Tibial nerve (tissue), 4 donors: ENCODE measurements around the gene VMAC. TPM values are rescaled to one million over a fixed set of nuclear protein-coding genes. Genes with fewer than 3 reads are reported as not detected.

Experiments used
- DNase-seq, 2 donors: peaks; one replicate each; pipeline ENCODE4 v3.0.0-alpha.2; 2019; ENCODE audit warnings: low spot score in 2 of 2
- H3K27ac ChIP-seq, 4 donors: fragments of 200-600 bp; sonication (generic) in 3 of 4; one replicate each; pipeline ENCODE4 v1.5.1; 2017 to 2019; ENCODE audit warnings: mild to moderate bottlenecking in 1 of 4
- H3K27me3 ChIP-seq, 2 donors: fragments of 200-600 bp; sonication (generic) in 1 of 2; one replicate each; pipeline versions ENCODE4 v1.5.1 to v1.6.0; 2017 to 2019
- H3K36me3 ChIP-seq, 3 donors: fragments of 200-600 bp; sonication (generic); one replicate each; pipeline ENCODE4 v1.5.1; 2018 to 2019
- H3K4me1 ChIP-seq, 4 donors: fragments of 200-600 bp; sonication (generic) in 3 of 4; one replicate each; pipeline ENCODE4 v1.5.1; 2017 to 2019
- H3K4me3 ChIP-seq, 4 donors: fragments of 200-600 bp; sonication (generic) in 3 of 4; one replicate each; pipeline ENCODE4 v1.5.1; 2017 to 2019; ENCODE audit warnings: mild to moderate bottlenecking in 1 of 4, moderate library complexity in 1 of 4
- H3K9me3 ChIP-seq, 4 donors: fragments of 200-600 bp; sonication (generic) in 3 of 4; one replicate each; pipeline ENCODE4 v1.5.1; 2017 to 2019
- EP300 ChIP-seq, 2 donors: sonication (generic); formaldehyde crosslinking; IDR thresholded peaks; one replicate each; pipeline ENCODE4 v1.6.1; 2017; ENCODE audit warnings: antibody characterized with exemption in 2 of 2, mild to moderate bottlenecking in 1 of 2
- POLR2A ChIP-seq, 2 donors: fragments of 450-650 bp; IDR thresholded peaks; one replicate each; pipeline ENCODE4 v1.6.1; 2017; ENCODE audit warnings: antibody characterized with exemption in 2 of 2, mild to moderate bottlenecking in 2 of 2, moderate library complexity in 2 of 2
- WGBS, 2 donors: methylation state at CpG; one replicate each; pipeline ENCODE4 v1.1.5; 2018; 5-methylcytosine and 5-hydroxymethylcytosine counted together
- total RNA-seq, 4 donors: library from RNA; depleted of rRNA; stranded (reverse); fragments of >200 nt; gene quantifications; one replicate each; pipeline ENCODE4 v1.1.0, GENCODE V29; 2016
- TF ChIP-seq, protein P1 (sequence below), 5 experiments: fragments of 200-600 bp in 3 of 5; fragments of 450-650 bp in 2 of 5; sonication (generic) in 3 of 5; IDR thresholded peaks; one replicate each; pipeline ENCODE4 v1.5.1; 2016 to 2019; ENCODE audit warnings: antibody characterized with exemption in 5 of 5, mild to moderate bottlenecking in 3 of 5, moderate library complexity in 2 of 5

VMAC gene
- total RNA-seq, 4 donors from 2014 or later = 8.3 to 16.7 (median 13.9) TPM

DNA sequence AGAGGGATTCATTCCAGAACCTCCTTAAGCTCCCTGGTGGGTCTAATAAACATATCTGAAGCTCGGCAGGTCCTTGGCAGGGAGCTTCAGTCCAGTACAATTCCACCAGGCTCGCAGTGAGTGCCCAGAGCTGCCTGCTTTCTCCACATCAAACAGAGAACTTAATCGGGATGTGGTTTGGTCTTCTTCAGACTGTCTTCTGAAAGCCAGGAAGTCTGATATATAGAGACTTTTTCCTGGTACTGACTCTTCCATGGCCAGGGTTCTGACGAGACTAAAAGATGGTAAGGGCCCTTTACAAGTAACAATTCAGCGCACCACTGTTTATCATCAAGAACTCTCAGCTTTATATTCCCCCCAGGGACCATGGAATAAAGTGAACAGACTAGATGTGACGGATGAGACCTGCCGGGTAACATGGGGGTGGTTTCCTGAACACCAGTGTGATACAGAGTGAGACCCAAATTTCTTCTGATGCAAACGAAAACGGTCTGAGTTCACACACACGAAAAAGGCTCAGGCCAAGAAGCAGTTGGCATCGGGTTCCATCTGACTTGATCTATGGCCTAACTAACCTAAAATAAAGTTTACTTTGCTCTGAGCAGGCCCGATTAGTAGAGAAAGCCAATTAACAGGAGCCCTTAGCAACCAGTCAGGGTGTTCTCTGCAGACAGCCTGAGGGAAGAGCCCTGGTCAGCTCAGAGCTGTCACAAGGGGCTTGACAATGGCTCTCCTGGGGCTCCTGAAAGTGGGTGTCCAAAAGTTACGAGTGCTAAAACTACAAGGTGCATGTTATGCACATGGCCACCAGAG lies 44.3 kb downstream of the VMAC start:
- no peaks in the 10 kb centered on the region for H3K9me3 ChIP-seq
- H3K27ac ChIP-seq = peak overlapping the region in 2 of 4 donors; percentile 85 to 92
- peaks cover 0 to 91% (median 68%) of the 10 kb centered on the region in 4 donors for H3K4me1 ChIP-seq
- H3K4me3 ChIP-seq = no peak overlapping the region
- TF ChIP-seq POLR2A (IDR thresholded peaks at IDR 0.05) (no peak), EP300 (IDR thresholded peaks at IDR 0.05) (no peak)
- no peaks in the 10 kb centered on the region for H3K36me3 ChIP-seq
- no peaks in the 10 kb centered on the region for H3K27me3 ChIP-seq
- 67 to 69% methylated on average over 13 of the region's 13 CpGs for WGBS, 2 donors
- DNase-seq = no peak

DNA sequence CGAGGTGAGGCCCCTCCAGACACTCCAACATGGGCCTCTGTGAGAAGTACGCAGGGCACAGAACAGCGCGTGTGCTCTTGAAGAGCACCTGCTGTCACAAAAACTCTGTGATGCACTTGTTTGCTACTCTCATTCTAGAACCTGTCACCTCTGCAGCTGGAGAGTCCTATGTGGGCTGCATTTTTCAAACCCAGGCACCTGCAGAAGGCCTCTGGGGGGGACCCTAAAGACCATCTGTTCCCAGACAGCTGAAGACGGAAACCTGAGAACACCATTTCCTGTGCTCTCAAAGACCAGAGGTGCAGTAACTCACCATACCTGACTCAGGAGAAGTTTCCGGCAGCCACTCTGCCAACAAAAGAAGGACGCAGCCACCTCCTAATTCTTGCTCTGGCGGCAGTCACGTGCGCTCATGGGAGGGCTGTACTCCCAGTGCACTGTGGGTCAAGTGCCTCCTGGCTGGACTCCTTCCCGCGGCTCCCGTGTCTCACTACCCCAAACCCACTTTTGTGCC lies 45.2 kb downstream of the VMAC start:
- H3K4me1 ChIP-seq = peaks cover 0 to 92% (median 74%) of the 10 kb centered on the region in 4 donors
- H3K27ac ChIP-seq = peak overlapping the region in 2 of 4 donors; percentile 85 to 92

DNA sequence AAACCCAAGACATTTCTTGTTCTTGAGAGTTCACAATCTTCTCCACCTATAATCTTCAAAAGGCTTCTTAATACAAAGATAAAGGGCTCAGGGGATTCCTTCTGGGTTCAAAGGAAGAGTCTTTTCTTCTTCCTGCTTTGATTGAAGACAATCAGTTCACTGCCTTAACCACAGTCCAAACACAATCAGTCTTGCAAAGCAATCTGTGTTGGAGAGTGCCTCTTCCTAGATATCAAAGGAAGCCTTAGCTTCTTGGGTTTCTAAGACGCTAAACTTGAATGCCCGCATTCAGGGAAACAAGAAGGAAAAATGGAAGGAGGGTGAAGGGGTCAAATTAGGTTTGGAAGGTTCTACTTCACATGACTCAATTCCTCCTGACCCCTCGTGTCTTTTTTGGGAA lies 46.1 kb downstream of the VMAC start:
- H3K4me1 ChIP-seq = peaks cover 0 to 98% (median 81%) of the 10 kb centered on the region in 4 donors

More for the DNA sequence above, 45.2 kb downstream of the VMAC start:
- H3K9me3 ChIP-seq = no peaks in the 10 kb centered on the region
- H3K27me3 ChIP-seq = no peaks in the 10 kb centered on the region
- H3K36me3 ChIP-seq = no peaks in the 10 kb centered on the region
- no peak overlapping the region for H3K4me3 ChIP-seq
- WGBS, 2 donors = 82 to 88% methylated on average over 13 of the region's 13 CpGs
- DNase-seq = no peak
- TF ChIP-seq EP300 (IDR thresholded peaks at IDR 0.05) = no peak
- TF ChIP-seq, protein P1, sequence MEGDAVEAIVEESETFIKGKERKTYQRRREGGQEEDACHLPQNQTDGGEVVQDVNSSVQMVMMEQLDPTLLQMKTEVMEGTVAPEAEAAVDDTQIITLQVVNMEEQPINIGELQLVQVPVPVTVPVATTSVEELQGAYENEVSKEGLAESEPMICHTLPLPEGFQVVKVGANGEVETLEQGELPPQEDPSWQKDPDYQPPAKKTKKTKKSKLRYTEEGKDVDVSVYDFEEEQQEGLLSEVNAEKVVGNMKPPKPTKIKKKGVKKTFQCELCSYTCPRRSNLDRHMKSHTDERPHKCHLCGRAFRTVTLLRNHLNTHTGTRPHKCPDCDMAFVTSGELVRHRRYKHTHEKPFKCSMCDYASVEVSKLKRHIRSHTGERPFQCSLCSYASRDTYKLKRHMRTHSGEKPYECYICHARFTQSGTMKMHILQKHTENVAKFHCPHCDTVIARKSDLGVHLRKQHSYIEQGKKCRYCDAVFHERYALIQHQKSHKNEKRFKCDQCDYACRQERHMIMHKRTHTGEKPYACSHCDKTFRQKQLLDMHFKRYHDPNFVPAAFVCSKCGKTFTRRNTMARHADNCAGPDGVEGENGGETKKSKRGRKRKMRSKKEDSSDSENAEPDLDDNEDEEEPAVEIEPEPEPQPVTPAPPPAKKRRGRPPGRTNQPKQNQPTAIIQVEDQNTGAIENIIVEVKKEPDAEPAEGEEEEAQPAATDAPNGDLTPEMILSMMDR (IDR thresholded peaks at IDR 0.05) = no peak
- TF ChIP-seq POLR2A (IDR thresholded peaks at IDR 0.05) = no peak

DNA sequence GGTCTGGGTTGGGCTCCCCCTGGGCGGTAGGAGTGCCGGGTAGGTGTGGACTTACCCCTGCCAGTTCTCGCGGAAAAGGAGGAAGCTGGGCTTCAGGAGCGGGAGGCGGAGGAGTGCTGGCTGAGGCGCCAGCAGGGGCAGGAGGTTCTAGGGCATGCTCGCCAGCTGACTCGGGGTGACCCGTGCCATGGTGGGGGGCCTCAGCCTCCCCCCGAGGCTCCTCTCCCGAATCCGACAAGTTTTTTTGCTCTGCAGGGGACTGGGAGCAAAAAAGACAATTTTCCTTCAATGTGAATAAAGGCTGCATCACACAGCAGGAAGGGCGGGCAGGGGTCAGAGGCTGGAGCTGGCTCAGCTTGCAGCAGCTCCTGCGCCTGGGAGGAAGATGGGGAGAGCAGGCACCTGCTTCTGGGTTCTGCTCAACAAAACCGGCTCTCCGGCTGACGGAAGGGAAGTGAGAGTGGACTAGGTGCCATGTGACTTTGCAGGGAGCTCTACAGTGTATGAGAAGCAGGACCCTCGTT lies 46.7 kb downstream of the VMAC start:
- Histone ChIP-seq H3K27me3 (no peaks in the 10 kb centered on the region), H3K36me3 (no peaks in the 10 kb centered on the region), H3K4me3 (peak overlapping the region in 1 of 4 donors; percentile 4), H3K9me3 (no peaks in the 10 kb centered on the region), H3K4me1 (peaks cover 0 to 99% (median 81%) of the 10 kb centered on the region in 4 donors), H3K27ac (peak overlapping the region; percentile 33 to 92 (median 62))
- no peak for DNase-seq
- WGBS, 2 donors = 18 to 29% methylated on average over 16 to 19 of the region's 19 CpGs
- TF ChIP-seq POLR2A (IDR thresholded peaks at IDR 0.05) (no peak), EP300 (IDR thresholded peaks at IDR 0.05) (no peak)
- TF ChIP-seq, protein P1 (IDR thresholded peaks at IDR 0.05) = no peak

More for the DNA sequence above, 46.1 kb downstream of the VMAC start:
- Histone ChIP-seq H3K27me3 (no peaks in the 10 kb centered on the region), H3K36me3 (no peaks in the 10 kb centered on the region), H3K9me3 (no peaks in the 10 kb centered on the region), H3K4me3 (no peak overlapping the region), H3K27ac (peak overlapping the region; percentile 33 to 92 (median 62))
- no peak for DNase-seq
- TF ChIP-seq EP300 (IDR thresholded peaks at IDR 0.05) (no peak), POLR2A (IDR thresholded peaks at IDR 0.05) (no peak)
- TF ChIP-seq, protein P1 (IDR thresholded peaks at IDR 0.05) = no peak
- 23 to 24% methylated on average over 3 of the region's 3 CpGs for WGBS, 2 donors

DNA sequence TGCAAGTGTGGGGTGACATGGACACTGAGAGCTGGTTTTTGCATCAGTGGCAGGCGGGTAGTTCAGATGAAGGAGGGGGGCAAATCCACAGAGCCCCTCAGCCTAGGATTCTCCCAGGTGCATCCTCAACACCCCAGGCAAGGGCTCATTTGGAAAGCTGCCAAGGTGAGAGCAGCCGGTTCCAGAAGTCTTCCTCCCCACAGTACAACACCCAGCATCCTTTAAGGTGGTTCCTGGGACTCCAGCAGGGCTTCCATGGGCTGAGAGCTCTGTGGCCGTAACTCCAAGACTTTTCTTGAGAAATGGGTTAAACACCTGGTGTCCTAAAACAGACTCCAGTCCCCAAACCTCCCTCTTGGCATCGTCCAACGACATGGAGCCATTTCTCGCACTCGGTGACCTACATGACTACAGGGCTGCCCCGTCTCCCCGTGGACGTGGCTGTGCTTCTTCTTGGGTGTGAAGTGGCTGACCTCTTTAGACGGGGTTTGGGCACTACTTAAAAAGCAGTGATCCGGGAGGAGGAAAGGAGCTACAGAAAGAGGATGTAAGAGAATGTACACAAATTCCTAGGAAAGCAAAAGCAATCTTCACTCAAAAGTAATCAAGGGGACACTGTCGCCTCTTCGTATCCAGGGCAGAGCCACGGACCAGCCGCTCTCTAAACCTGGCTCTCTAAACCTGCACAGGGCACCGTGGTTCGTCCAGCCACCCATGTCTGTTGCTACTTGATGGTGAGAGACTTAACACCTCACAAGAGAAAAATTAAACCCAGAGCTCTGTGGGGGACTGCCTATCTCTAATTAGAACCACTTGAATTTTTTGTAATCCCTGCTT lies 47.7 kb downstream of the VMAC start:
- Histone ChIP-seq H3K4me1 (peaks cover 0 to 99% (median 75%) of the 10 kb centered on the region in 4 donors), H3K27ac (peak overlapping the region in 3 of 4 donors; percentile 74 to 92 (median 85)), H3K27me3 (no peaks in the 10 kb centered on the region), H3K4me3 (no peak overlapping the region), H3K9me3 (no peaks in the 10 kb centered on the region), H3K36me3 (no peaks in the 10 kb centered on the region)
- no peak for DNase-seq
- 65 to 68% methylated on average over 18 of the region's 18 CpGs for WGBS, 2 donors
- TF ChIP-seq POLR2A (IDR thresholded peaks at IDR 0.05) (no peak), EP300 (IDR thresholded peaks at IDR 0.05) (no peak)
- TF ChIP-seq, protein P1 (IDR thresholded peaks at IDR 0.05) = no peak
